ENCODE results near the gene CEMIP2.

CEMIP2 gene

GRCh38 chr9:71746023-71746757, 22.1 kb downstream of the CEMIP2 start:
- DNase-seq (ENCODE audit: low read depth in 3 of 3) = no peak

GRCh38 chr9:71744754-71745521, 23.4 kb downstream of the CEMIP2 start:
- no peak for DNase-seq (ENCODE audit: low read depth in 3 of 3)

DNA sequence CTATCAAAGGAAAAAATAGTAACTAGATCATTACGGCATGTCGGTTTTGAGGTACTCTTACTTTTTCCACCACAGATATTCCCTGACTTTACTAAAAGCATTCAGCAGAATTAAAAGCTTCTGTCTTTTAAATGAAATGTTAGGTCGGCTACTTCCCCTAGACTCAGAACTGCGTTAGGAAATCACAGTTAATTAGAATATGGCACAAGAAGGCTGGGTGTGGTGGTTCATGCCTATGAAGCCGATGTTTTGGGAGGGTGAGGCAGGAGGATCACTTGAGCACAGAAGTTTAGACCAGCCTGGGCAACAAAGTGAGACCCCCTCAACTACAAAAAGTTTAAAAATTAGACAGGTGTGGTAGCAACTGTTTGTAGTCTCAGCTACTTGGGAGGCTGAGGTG, 24.4 kb downstream of the CEMIP2 start:
- no peak for DNase-seq (ENCODE audit: low read depth in 3 of 3)

DNA sequence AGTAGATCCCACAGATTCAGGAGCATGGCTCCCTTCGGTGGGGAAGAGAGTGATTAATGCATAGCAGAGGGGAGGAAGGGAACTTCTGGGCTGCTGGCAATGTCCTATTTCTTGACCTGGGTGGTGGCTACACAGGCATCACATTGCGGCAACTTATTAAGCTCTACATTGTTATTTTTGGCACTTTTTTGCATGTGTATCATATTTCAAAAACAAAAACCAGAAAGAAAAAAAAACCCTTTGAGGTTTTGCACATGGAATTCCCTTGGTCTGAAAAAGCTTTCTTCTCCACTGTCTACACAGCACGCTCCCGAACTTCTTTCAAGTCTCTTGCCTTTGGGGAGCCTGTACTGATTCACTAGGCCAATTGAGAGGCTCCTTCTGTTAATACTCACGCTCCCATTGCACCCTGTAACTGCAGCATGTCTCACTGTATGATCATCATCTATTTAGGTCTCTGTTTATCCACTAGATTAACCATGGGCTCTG, 25.1 kb downstream of the CEMIP2 start:
- no peak for DNase-seq (ENCODE audit: low read depth in 3 of 3)

- DNase-seq (ENCODE audit: low read depth in 3 of 3) = no peak
Measured at GRCh38 chr9:71742703-71743102, 25.6 kb downstream of the CEMIP2 start.

GRCh38 chr9:71741926-71742648, 26.2 kb downstream of the CEMIP2 start:
- DNase-seq (ENCODE audit: low read depth in 3 of 3) = no peak

DNA sequence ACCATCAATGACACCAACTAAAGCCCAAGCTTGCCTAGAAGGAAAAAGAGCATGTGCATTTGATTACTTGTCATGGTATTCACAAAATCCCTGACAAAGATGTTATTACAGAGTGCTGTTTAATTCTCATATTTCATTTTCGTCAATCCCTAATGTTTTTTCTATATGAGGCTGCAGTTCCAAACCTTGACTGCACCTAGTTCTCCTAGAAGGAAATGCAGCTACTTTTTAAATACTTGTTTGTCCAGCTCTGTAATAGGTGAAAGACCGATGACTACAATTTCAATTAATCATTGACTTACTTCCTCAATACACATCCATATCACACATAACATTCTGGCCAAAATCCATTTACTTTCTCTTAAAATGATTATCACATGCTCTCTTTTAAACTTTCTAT, 28.1 kb downstream of the CEMIP2 start:
- no peak for DNase-seq (ENCODE audit: low read depth in 3 of 3)

DNA sequence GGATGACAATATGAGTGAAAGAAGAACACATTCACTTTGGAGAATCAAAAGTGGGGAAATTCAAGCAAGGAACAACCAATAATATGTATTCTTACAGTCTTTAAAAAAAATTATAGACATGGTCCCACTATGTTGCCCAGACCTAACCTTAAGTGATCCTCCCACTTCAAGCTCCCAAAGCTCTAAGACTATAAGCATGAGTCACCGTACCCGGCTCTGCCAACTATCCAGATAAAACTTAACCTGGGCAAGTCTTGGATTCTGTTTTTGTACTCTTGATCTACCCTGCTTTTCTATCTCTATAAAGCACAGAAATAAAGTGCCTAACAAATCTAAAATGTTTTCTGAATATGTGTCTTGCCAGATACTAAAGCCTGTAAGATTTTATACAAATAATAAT, 30.9 kb downstream of the CEMIP2 start:
- no peak for DNase-seq (ENCODE audit: low read depth in 3 of 3)

GRCh38 chr9:71736236-71736635, 32.1 kb downstream of the CEMIP2 start:
- no peak for DNase-seq (ENCODE audit: low read depth in 3 of 3)

DNA sequence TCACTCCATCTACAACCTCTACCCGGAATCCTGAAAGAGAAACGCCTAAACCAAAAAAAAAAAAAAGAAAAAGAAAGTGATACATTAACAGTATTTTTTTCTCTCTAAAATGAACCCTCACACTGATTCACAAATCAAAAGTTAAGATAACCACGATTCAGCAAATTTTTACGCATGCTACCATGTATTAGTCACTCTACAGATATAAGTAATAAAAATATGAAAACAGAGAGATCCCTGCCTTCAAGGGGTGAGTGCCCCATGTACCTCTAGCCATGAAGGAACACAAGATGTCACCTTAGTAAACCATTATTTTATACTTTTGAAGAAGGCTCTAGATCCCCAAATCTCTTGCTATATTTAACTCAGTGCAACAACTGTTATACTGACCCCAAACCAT, 33.4 kb downstream of the CEMIP2 start:
- no peak for DNase-seq (ENCODE audit: low read depth in 3 of 3)

DNA sequence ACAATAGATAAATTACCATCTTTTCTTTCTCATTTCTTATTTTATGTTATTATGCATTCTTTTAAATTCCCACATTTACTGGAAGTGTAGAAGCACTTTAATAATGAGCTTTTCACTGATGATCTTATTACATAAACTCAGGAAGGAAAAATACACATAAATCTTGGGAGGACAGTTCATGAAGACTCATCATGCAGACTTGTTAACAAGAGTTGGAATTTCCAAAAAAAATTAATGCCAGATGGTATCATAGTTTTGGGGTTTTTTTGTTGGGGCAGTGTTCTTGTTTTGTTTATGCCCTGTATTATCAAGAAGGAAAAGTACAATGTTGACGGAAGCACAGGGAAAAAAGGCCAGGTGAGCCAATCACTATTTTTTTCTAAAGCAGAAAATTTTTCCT, 35.1 kb downstream of the CEMIP2 start:
- DNase-seq (ENCODE audit: low read depth in 3 of 3) = no peak

GRCh38 chr9:71729816-71730526, 38.3 kb downstream of the CEMIP2 start:
- DNase-seq (ENCODE audit: low read depth in 3 of 3) = no peak

- DNase-seq (ENCODE audit: low read depth in 3 of 3) = no peak
Measured at GRCh38 chr9:71726723-71727122, 41.6 kb downstream of the CEMIP2 start.

DNA sequence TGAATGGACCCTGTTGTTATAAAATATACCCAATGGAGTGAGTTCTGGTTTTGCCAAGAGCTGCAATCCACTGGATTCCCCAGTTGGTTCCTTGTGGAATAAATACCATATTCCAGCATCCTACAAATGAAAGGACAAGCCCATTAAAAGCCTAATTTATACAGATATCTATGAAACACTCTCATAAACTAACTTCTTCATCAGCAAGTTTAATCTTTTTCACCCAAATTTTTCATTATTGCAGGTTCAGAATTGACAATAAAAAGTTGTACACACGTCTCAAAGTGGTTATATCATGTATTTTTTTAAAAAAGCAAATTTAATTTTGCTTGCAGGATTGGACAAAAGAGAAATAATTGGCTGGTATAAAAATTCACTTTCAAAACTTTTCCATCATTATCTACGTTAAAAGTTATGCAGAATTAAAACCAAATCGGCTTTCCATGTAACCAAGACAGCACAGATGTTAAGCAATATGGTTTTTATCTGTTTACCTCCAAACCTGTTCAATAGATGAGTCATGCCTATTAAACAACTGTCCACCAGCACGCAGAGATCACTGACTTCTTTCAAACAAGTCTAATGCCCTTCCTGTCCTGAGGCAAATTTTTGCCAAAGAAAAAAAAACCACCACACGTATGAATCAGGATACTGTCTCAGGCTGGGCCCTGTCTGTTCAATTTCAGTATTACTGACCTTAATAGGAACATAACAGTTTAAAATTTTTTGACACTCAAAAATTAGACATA, 42.5 kb downstream of the CEMIP2 start:
- no peak for DNase-seq (ENCODE audit: low read depth in 3 of 3)

GRCh38 chr9:71721855-71722254, 46.5 kb downstream of the CEMIP2 start:
- DNase-seq (ENCODE audit: low read depth in 3 of 3) = no peak

DNA sequence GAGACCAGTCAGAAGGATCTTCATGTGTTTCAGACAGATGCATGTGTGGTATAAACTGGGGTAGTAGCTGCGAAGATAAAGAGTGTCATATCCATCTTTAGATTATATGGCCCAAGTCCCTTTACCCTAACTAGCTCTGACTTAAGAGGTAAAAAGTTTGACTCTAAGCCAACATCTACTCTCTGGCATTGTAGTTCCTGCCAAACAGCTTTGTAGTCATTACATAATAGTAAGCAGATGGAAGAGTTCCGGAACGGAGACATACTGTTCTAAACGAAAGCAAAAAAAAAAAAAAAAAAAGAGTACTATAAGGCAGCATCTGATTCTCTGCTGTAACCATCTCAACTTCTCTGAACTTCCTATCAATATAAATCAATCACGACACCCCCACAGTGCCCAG, 48.8 kb downstream of the CEMIP2 start:
- no peak for DNase-seq (ENCODE audit: low read depth in 3 of 3)

GRCh38 chr9:71719088-71719487, 49.2 kb downstream of the CEMIP2 start:
- DNase-seq (ENCODE audit: low read depth in 3 of 3) = no peak

- no peak for DNase-seq (ENCODE audit: low read depth in 3 of 3)
Measured at GRCh38 chr9:71716138-71716909, 52.0 kb downstream of the CEMIP2 start.

DNA sequence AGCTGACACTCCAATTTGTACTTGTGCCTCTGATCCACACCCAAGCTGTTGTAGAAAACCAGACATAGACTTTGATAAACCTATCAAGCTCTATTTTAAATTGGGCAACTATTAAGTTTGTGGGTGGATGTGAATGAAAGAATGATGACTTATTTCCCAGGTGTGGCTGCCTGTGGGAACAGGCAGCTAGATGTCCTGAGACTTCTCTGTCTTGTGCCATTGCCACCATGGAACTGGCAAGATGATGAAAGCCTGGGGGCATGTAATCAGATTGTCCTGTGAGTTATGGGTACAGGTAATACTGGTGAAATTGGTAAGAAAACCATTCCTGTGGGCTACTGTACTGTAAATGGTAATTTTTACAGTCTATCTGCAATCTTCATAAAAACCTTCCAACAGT, 57.5 kb downstream of the CEMIP2 start:
- no peak for DNase-seq (ENCODE audit: low read depth in 3 of 3)

DNA sequence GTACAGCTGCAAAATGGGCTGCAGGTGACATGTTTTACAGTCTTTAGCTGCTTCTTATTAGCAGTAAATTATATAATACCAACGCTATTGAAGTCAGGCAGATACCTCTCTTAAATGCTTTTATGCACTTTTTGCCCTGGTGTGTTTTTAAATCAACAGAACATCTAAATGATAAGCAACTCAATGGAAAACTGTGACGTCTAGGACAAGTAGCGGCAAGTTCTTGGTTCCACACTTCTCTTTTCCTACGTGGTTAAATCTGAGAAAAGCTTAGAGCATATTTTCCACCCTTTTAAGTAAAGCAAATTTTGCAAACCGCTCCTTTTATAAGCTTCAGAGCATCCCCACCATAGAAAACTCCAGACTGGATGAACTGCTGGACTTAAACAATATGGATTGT, 58.1 kb downstream of the CEMIP2 start:
- no peak for DNase-seq (ENCODE audit: low read depth in 3 of 3)

All from stimulated activated CD4-positive, alpha-beta T cell treated with anti-CD3 and anti-CD28 coated beads, TNF-alpha, amount 100 ng/mL, for 4 hours (primary cell).